CD4-positive, alpha-beta T cell (primary cell): ENCODE measurements around the gene FBXO11. TPM values are rescaled to one million over a fixed set of nuclear protein-coding genes. Genes with fewer than 3 reads are reported as not detected.
A peak's percentile ranks its signal among the peaks of the same experiment; 100 is the strongest.

Experiments used
- ATAC-seq: fragments of 200-7000 bp; cut with Tn5 transposase; one replicate; pipeline ENCODE4 v1.10.0; 2022; ENCODE audit warnings: mild to moderate bottlenecking; ENCODE audit not compliant: poor library complexity
- CTCF ChIA-PET: fragments of 350-600 bp; sonication (Branson Sonifier 250); formaldehyde crosslinking; loops from one replicate; lab custom pipeline; 2021; ENCODE audit warnings: antibody characterized with exemption, inconsistent platforms; lab: Charles Lee
- POLR2A ChIA-PET: fragments of 350-600 bp; sonication (Branson Sonifier 250); formaldehyde crosslinking; loops from one replicate; lab custom pipeline; 2021; ENCODE audit warnings: antibody characterized with exemption, inconsistent platforms; lab: Charles Lee
- DNase-seq, 14 experiments: peaks; one replicate each; pipeline ENCODE4 v3.0.0-alpha.2; 2013 to 2020; ENCODE audit warnings: mixed read lengths in 2 of 14
- H3K27ac ChIP-seq, 2 donors: one replicate each; pipeline versions ENCODE4 v1.5.1 to v1.7.0; 2013; ENCODE audit warnings: low read length in 2 of 2, low read depth in 1 of 2, mild to moderate bottlenecking in 1 of 2
- H3K27me3 ChIP-seq, 2 experiments: 1 replicate in 1 of 2; 2 replicates in 1 of 2; pipeline versions ENCODE4 v1.6.1 to v1.7.0; 2013; ENCODE audit warnings: low read length in 2 of 2, control low read depth in 1 of 2, mild to moderate bottlenecking in 1 of 2, moderate library complexity in 1 of 2; ENCODE audit not compliant: insufficient read depth in 2 of 2, control insufficient read depth in 1 of 2
- H3K36me3 ChIP-seq: one replicate; pipeline ENCODE4 v1.6.1; 2013; ENCODE audit warnings: low read length, control low read depth; ENCODE audit not compliant: insufficient read depth
- H3K4me1 ChIP-seq: one replicate; pipeline ENCODE4 v1.6.1; 2013; ENCODE audit warnings: low read length, control low read depth; ENCODE audit not compliant: insufficient read depth
- H3K4me3 ChIP-seq: one replicate; pipeline ENCODE4 v1.5.1; 2013; ENCODE audit warnings: mild to moderate bottlenecking, low read length, moderate library complexity
- H3K9me3 ChIP-seq, 2 experiments: 1 replicate in 1 of 2; 2 replicates in 1 of 2; pipeline versions ENCODE4 v1.6.1 to v1.7.0; 2013; ENCODE audit warnings: low read length in 2 of 2, mild to moderate bottlenecking in 2 of 2, control low read depth in 1 of 2, moderate library complexity in 1 of 2; ENCODE audit not compliant: control insufficient read depth in 1 of 2, insufficient read depth in 1 of 2
- H3K27ac Mint-ChIP-seq: one replicate; pipeline ENCODE4 v1.8.0; 2020; ENCODE audit warnings: mixed read lengths
- H3K27me3 Mint-ChIP-seq: one replicate; pipeline ENCODE4 v1.8.0; 2021; ENCODE audit warnings: mixed read lengths
- H3K36me3 Mint-ChIP-seq: one replicate; pipeline ENCODE4 v1.8.0; 2021; ENCODE audit warnings: low read depth, mixed read lengths
- H3K4me1 Mint-ChIP-seq: one replicate; pipeline ENCODE4 v1.8.0; 2021; ENCODE audit warnings: low read depth, mixed read lengths
- H3K4me3 Mint-ChIP-seq: one replicate; pipeline ENCODE4 v1.8.0; 2020; ENCODE audit warnings: mild to moderate bottlenecking, mixed read lengths
- H3K9me3 Mint-ChIP-seq: one replicate; pipeline ENCODE4 v1.8.0; 2020; ENCODE audit warnings: mixed read lengths
- intact Hi-C, 2 experiments: fragments of 100-400 bp; cut with DNase I in 1 of 2; cut with micrococcal nuclease in 1 of 2; formaldehyde crosslinking; loops; one replicate each; pipeline versions ENCODE4 v1.15.1 to v1.9.0; 2023 to 2025; cut with DNase I, micrococcal nuclease
- total RNA-seq, 174 experiments: library from RNA in 2 of 174; stranded (reverse) in 2 of 174; gene quantifications; one replicate each; pipeline ENCODE4 v1.2.3 and lab custom pipeline; 2021 to 2026
- TF ChIP-seq, protein P1 (sequence below): fragments of 200-600 bp; IDR thresholded peaks from one replicate; pipeline ENCODE4 v1.8.0; 2022; ENCODE audit warnings: antibody characterized with exemption, mild to moderate bottlenecking

Gene FBXO11
- total RNA-seq, 2 experiments from 2014 or later: 121 to 126 TPM

DNA sequence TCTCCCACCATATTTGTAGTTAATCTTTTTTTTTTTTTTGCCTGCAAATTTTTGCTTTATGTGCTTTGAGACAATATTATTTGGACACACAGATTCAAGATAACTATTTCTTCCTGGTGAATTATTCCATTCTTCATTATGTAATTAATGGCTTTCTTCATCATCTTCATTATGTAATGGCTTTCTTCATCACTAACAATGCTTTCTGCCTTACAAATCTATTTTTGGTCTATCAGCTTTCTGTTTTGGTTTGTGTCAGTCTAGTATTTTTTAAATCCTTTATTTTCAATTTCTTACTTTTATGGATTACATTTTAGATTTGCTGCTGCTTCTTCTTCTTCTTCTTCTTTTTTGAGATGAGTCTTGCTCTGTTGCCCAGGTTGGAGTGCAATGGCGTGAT lies 62.9 kb downstream of the FBXO11 start:
- DNase-seq (no peak), ATAC-seq (no peak)
- Mint-ChIP-seq H3K27me3 (no peaks in the 10 kb centered on the region), H3K36me3 (peaks cover 51% of the 10 kb centered on the region), H3K9me3 (no peaks in the 10 kb centered on the region), H3K27ac (peak overlapping the region; percentile 50), H3K4me3 (no peak overlapping the region), H3K4me1 (peaks cover 43% of the 10 kb centered on the region)
- Histone ChIP-seq H3K27ac (no peak overlapping the region), H3K4me3 (no peak overlapping the region), H3K9me3 (no peaks in the 10 kb centered on the region), H3K27me3 (no peaks in the 10 kb centered on the region), H3K4me1 (peaks cover 8% of the 10 kb centered on the region), H3K36me3 (peaks cover 12% of the 10 kb centered on the region)
- ChIA-PET CTCF (interaction anchor here (1.0 kb wide), 1 partner anchor 76 kb away, joined by 3 read pairs; no protein-coding TSS in a partner anchor), POLR2A (no interaction called here)
- intact Hi-C loops: no loop called here
- TF ChIP-seq, protein P1, sequence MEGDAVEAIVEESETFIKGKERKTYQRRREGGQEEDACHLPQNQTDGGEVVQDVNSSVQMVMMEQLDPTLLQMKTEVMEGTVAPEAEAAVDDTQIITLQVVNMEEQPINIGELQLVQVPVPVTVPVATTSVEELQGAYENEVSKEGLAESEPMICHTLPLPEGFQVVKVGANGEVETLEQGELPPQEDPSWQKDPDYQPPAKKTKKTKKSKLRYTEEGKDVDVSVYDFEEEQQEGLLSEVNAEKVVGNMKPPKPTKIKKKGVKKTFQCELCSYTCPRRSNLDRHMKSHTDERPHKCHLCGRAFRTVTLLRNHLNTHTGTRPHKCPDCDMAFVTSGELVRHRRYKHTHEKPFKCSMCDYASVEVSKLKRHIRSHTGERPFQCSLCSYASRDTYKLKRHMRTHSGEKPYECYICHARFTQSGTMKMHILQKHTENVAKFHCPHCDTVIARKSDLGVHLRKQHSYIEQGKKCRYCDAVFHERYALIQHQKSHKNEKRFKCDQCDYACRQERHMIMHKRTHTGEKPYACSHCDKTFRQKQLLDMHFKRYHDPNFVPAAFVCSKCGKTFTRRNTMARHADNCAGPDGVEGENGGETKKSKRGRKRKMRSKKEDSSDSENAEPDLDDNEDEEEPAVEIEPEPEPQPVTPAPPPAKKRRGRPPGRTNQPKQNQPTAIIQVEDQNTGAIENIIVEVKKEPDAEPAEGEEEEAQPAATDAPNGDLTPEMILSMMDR: no peak

- peaks cover 39% of the 10 kb centered on the region for H3K4me1 Mint-ChIP-seq
- no peaks in the 10 kb centered on the region for H3K9me3 ChIP-seq
- POLR2A ChIA-PET: no interaction called here
These were observed 63.5 kb downstream of the FBXO11 start for GRCh38 chr2:47842846-47843245.

DNA sequence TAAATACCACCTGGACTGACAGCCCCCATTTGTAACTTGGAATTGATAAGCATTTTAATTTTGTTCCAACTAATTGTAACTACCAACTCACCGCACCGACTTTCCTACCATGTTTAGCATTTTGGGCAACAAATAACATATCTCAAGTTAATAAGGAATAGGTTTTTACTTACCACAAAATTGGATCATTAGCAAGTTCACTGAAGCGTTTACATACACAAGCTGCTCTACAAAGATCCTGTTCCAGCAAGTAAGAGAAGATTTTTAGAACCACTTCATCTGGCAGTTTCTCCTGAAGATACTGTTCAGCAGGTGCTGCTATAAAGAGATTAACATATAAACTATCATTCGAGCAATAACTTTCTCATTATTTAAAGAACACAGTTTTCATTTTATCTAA lies 67.6 kb downstream of the FBXO11 start:
- no peak overlapping the region for H3K4me3 Mint-ChIP-seq
- peaks cover 74% of the 10 kb centered on the region for H3K36me3 Mint-ChIP-seq
- H3K27ac Mint-ChIP-seq: no peak overlapping the region
- Histone ChIP-seq H3K27ac (no peak overlapping the region), H3K4me1 (peaks cover 4% of the 10 kb centered on the region), H3K27me3 (no peaks in the 10 kb centered on the region), H3K9me3 (no peaks in the 10 kb centered on the region), H3K36me3 (peaks cover 56% of the 10 kb centered on the region), H3K4me3 (no peak overlapping the region)
- intact Hi-C loops: no loop called here
- ChIA-PET CTCF (no interaction called here), POLR2A (interaction anchor here (1.8 kb wide), 1 partner anchor 611 kb away, joined by 3 read pairs; no protein-coding TSS in a partner anchor)
- H3K27me3 Mint-ChIP-seq: no peaks in the 10 kb centered on the region
- no peak for DNase-seq
- no peaks in the 10 kb centered on the region for H3K9me3 Mint-ChIP-seq
- TF ChIP-seq, protein P1: no peak
- H3K4me1 Mint-ChIP-seq: peaks cover 18% of the 10 kb centered on the region
- no peak for ATAC-seq

More at GRCh38 chr2:47842846-47843245, 63.5 kb downstream of the FBXO11 start:
- Histone ChIP-seq H3K4me1 (peaks cover 8% of the 10 kb centered on the region), H3K4me3 (no peak overlapping the region), H3K27ac (no peak overlapping the region), H3K27me3 (no peaks in the 10 kb centered on the region), H3K36me3 (peaks cover 18% of the 10 kb centered on the region)
- H3K4me3 Mint-ChIP-seq: no peak overlapping the region
- CTCF ChIA-PET: interaction anchor here (1.0 to 1.1 kb wide), 2 partner anchors 9 to 75 kb away, joined by 3 read pairs; no protein-coding TSS in a partner anchor
- ATAC-seq (no peak), DNase-seq (no peak)
- H3K27ac Mint-ChIP-seq: peak overlapping the region; percentile 50
- TF ChIP-seq, protein P1: no peak
- H3K27me3 Mint-ChIP-seq: no peaks in the 10 kb centered on the region
- intact Hi-C loops: no loop called here
- H3K36me3 Mint-ChIP-seq: peaks cover 50% of the 10 kb centered on the region
- no peaks in the 10 kb centered on the region for H3K9me3 Mint-ChIP-seq
